ENCODE measurements around the gene DUSP22. TPM values are rescaled to one million over a fixed set of nuclear protein-coding genes. Genes with fewer than 3 reads are reported as not detected.

The DUSP22 gene
- total and polyA plus RNA-seq, 2 experiments from 2014 or later, result 12.8 to 36.8 TPM

DNA sequence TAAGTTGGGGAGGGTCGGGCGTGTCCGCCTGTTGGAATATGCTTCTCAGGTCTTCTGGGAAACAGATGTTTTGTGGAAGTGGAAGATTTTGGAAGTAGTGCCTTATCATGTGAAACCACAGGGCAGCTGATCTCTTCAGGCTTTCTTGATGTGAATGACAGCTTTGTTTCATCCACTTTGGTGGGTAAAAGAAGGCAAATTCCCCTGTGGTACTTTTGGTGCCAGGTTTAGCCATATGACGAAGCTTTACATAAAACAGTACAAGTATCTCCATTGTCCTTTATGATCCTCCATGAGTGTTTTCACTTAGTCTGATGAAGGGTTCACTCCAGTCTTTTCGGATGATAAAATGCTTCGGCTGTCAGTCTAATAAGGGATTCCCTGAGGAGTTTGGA lies 103.8 kb downstream of the DUSP22 start:
- ATAC-seq, result no peak
- H4K20me1 ChIP-seq (replicated peaks; ENCODE audit: insufficient read depth), result no peaks in the 10 kb centered on the region; the same call in 1 of the 2 replicates
- Mint-ChIP-seq H3K27ac (no peak overlapping the region), H3K4me1 (peaks cover 7% of the 10 kb centered on the region), H3K4me3 (no peak overlapping the region), H3K9me3 (peaks cover 4% of the 10 kb centered on the region; the same call in 2 of the 3 replicates), H3K36me3 (ENCODE audit: low read depth) (peaks cover 4% of the 10 kb centered on the region; the same call in 1 of the 3 replicates), H3K27me3 (ENCODE audit: insufficient read depth, low read depth, poor library complexity) (peaks cover 46% of the 10 kb centered on the region)
- no peak overlapping the region for H2AFZ ChIP-seq
- no peak overlapping the region for H3K4me3 ChIP-seq
- DNase-seq (ENCODE audit: low spot score), result no peak
- H3K27me3 ChIP-seq (ENCODE audit: insufficient read depth), result peaks cover 47% of the 10 kb centered on the region
- no peak overlapping the region for H3K4me2 ChIP-seq
- H3F3A ChIP-seq (replicated peaks; ENCODE audit: low read depth), result no peaks in the 10 kb centered on the region
- no peak overlapping the region for H3K27ac ChIP-seq (ENCODE audit: low read depth)
- H3K4me1 ChIP-seq (ENCODE audit: insufficient read depth), result peaks cover 5% of the 10 kb centered on the region; the same call in 1 of the 2 replicates
- H3K9me2 ChIP-seq (ENCODE audit: insufficient read depth), result no peaks in the 10 kb centered on the region
- H3K36me3 ChIP-seq (ENCODE audit: insufficient read depth), result no peaks in the 10 kb centered on the region
- no peaks in the 10 kb centered on the region for H3K79me2 ChIP-seq (replicated peaks; ENCODE audit: insufficient read depth)
- TF ChIP-seq EZH2 (IDR thresholded peaks at IDR 0.05; ENCODE audit: low read depth, unreplicated experiment) (no peak), ZNF114 (CRISPR knock-in tag; IDR thresholded peaks at IDR 0.05) (no peak), EZH2phosphoT487 (IDR thresholded peaks at IDR 0.05; ENCODE audit: unreplicated experiment) (no peak)

DNA sequence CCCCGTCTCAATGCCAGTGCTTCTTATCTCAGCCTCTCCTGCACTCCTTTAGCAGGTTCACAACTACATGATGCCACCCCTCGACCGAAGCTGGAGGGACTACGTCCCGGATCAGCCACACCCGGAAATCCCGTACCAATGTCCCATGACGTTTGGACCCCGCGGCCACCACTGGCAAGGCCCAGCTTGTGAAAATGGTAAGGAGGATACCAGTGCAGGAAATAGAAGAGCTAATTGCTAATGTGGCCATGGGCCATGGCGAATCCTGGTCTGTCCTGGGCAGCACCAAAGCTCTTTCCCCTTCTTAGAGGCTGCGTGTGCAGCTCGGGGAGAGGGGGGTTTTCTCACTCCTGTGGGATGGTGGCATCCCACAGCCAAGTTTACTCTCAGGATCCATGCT lies 104.8 kb downstream of the DUSP22 start:
- peaks cover 39% of the 10 kb centered on the region for H3K27me3 Mint-ChIP-seq (ENCODE audit: insufficient read depth, low read depth, poor library complexity)
- no peaks in the 10 kb centered on the region for H3F3A ChIP-seq (replicated peaks; ENCODE audit: low read depth)
- H3K4me1 Mint-ChIP-seq, result peaks cover 7% of the 10 kb centered on the region
- no peaks in the 10 kb centered on the region for H3K79me2 ChIP-seq (replicated peaks; ENCODE audit: insufficient read depth)
- no peak overlapping the region for H3K4me2 ChIP-seq
- no peak overlapping the region for H3K4me3 ChIP-seq
- H3K4me3 Mint-ChIP-seq, result no peak overlapping the region
- H3K27ac Mint-ChIP-seq, result no peak overlapping the region
- H2AFZ ChIP-seq, result no peak overlapping the region
- peaks cover 4% of the 10 kb centered on the region; the same call in 1 of the 3 replicates for H3K36me3 Mint-ChIP-seq (ENCODE audit: low read depth)
- peaks cover 5% of the 10 kb centered on the region; the same call in 1 of the 2 replicates for H3K4me1 ChIP-seq (ENCODE audit: insufficient read depth)
- H3K27ac ChIP-seq (ENCODE audit: low read depth), result no peak overlapping the region
- no peaks in the 10 kb centered on the region; the same call in 1 of the 2 replicates for H4K20me1 ChIP-seq (replicated peaks; ENCODE audit: insufficient read depth)
- no peaks in the 10 kb centered on the region for H3K36me3 ChIP-seq (ENCODE audit: insufficient read depth)
- TF ChIP-seq, protein P1, sequence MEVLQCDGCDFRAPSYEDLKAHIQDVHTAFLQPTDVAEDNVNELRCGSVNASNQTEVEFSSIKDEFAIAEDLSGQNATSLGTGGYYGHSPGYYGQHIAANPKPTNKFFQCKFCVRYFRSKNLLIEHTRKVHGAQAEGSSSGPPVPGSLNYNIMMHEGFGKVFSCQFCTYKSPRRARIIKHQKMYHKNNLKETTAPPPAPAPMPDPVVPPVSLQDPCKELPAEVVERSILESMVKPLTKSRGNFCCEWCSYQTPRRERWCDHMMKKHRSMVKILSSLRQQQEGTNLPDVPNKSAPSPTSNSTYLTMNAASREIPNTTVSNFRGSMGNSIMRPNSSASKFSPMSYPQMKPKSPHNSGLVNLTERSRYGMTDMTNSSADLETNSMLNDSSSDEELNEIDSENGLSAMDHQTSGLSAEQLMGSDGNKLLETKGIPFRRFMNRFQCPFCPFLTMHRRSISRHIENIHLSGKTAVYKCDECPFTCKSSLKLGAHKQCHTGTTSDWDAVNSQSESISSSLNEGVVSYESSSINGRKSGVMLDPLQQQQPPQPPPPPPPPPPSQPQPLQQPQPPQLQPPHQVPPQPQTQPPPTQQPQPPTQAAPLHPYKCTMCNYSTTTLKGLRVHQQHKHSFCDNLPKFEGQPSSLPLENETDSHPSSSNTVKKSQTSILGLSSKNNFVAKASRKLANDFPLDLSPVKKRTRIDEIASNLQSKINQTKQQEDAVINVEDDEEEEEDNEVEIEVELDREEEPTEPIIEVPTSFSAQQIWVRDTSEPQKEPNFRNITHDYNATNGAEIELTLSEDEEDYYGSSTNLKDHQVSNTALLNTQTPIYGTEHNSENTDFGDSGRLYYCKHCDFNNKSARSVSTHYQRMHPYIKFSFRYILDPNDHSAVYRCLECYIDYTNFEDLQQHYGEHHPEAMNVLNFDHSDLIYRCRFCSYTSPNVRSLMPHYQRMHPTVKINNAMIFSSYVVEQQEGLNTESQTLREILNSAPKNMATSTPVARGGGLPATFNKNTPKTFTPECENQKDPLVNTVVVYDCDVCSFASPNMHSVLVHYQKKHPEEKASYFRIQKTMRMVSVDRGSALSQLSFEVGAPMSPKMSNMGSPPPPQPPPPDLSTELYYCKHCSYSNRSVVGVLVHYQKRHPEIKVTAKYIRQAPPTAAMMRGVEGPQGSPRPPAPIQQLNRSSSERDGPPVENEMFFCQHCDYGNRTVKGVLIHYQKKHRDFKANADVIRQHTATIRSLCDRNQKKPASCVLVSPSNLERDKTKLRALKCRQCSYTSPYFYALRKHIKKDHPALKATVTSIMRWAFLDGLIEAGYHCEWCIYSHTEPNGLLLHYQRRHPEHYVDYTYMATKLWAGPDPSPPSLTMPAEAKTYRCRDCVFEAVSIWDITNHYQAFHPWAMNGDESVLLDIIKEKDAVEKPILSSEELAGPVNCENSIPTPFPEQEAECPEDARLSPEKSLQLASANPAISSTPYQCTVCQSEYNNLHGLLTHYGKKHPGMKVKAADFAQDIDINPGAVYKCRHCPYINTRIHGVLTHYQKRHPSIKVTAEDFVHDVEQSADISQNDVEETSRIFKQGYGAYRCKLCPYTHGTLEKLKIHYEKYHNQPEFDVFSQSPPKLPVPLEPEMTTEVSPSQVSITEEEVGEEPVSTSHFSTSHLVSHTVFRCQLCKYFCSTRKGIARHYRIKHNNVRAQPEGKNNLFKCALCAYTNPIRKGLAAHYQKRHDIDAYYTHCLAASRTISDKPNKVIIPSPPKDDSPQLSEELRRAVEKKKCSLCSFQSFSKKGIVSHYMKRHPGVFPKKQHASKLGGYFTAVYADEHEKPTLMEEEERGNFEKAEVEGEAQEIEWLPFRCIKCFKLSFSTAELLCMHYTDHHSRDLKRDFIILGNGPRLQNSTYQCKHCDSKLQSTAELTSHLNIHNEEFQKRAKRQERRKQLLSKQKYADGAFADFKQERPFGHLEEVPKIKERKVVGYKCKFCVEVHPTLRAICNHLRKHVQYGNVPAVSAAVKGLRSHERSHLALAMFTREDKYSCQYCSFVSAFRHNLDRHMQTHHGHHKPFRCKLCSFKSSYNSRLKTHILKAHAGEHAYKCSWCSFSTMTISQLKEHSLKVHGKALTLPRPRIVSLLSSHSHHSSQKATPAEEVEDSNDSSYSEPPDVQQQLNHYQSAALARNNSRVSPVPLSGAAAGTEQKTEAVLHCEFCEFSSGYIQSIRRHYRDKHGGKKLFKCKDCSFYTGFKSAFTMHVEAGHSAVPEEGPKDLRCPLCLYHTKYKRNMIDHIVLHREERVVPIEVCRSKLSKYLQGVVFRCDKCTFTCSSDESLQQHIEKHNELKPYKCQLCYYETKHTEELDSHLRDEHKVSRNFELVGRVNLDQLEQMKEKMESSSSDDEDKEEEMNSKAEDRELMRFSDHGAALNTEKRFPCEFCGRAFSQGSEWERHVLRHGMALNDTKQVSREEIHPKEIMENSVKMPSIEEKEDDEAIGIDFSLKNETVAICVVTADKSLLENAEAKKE (CRISPR knock-in tag; IDR thresholded peaks at IDR 0.05), result no peak
- TF ChIP-seq, protein P2, sequence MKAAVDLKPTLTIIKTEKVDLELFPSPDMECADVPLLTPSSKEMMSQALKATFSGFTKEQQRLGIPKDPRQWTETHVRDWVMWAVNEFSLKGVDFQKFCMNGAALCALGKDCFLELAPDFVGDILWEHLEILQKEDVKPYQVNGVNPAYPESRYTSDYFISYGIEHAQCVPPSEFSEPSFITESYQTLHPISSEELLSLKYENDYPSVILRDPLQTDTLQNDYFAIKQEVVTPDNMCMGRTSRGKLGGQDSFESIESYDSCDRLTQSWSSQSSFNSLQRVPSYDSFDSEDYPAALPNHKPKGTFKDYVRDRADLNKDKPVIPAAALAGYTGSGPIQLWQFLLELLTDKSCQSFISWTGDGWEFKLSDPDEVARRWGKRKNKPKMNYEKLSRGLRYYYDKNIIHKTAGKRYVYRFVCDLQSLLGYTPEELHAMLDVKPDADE (IDR thresholded peaks at IDR 0.05), result no peak
- TF ChIP-seq STAT1 (IDR thresholded peaks at IDR 0.05; ENCODE audit: unreplicated experiment) (no peak), EZH2 (IDR thresholded peaks at IDR 0.05; ENCODE audit: low read depth, unreplicated experiment) (no peak), POLR2AphosphoS5 (IDR thresholded peaks at IDR 0.05; ENCODE audit: low read depth) (no peak), ZNF114 (CRISPR knock-in tag; IDR thresholded peaks at IDR 0.05) (no peak), NANOG (IDR thresholded peaks at IDR 0.05; ENCODE audit: borderline replicate concordance) (no peak), JUNB (IDR thresholded peaks at IDR 0.05; ENCODE audit: unreplicated experiment) (no peak), CREB1 (CRISPR knock-in tag; IDR thresholded peaks at IDR 0.05; ENCODE audit: low read depth) (no peak), EZH2phosphoT487 (IDR thresholded peaks at IDR 0.05; ENCODE audit: unreplicated experiment) (no peak)
- TF ChIP-seq, protein P3, sequence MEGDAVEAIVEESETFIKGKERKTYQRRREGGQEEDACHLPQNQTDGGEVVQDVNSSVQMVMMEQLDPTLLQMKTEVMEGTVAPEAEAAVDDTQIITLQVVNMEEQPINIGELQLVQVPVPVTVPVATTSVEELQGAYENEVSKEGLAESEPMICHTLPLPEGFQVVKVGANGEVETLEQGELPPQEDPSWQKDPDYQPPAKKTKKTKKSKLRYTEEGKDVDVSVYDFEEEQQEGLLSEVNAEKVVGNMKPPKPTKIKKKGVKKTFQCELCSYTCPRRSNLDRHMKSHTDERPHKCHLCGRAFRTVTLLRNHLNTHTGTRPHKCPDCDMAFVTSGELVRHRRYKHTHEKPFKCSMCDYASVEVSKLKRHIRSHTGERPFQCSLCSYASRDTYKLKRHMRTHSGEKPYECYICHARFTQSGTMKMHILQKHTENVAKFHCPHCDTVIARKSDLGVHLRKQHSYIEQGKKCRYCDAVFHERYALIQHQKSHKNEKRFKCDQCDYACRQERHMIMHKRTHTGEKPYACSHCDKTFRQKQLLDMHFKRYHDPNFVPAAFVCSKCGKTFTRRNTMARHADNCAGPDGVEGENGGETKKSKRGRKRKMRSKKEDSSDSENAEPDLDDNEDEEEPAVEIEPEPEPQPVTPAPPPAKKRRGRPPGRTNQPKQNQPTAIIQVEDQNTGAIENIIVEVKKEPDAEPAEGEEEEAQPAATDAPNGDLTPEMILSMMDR (conservative IDR thresholded peaks at IDR 0.05; ENCODE audit: low read depth in 2 of 2), result no peak
- no peak for ATAC-seq
- peaks cover 4% of the 10 kb centered on the region; the same call in 2 of the 3 replicates for H3K9me3 Mint-ChIP-seq
- no peak for DNase-seq (ENCODE audit: low spot score)
- peaks cover 40% of the 10 kb centered on the region for H3K27me3 ChIP-seq (ENCODE audit: insufficient read depth)
- no peaks in the 10 kb centered on the region for H3K9me2 ChIP-seq (ENCODE audit: insufficient read depth)
